ENCODE measurements around the gene KLHL3.
A peak's percentile ranks its signal among the peaks of the same experiment; 100 is the strongest.
"Not testable (repeated sequence)": the region's sequence is repeated elsewhere in the genome, so short reads cannot be mapped to it uniquely, and the experiment has no call there.

The KLHL3 gene

GRCh38 chr5:137735555-137736284 lies at the start of gene KLHL3:
KLHL3 (minus strand) TSS chr5:137736089; CDS start chr5:137735646, 443 bp downstream.
- DNase-seq, result peak; percentile 55 to 69

GRCh38 chr5:137782984-137783536 lies 47.2 kb upstream of the KLHL3 start:
- DNase-seq, result no peak

- DNase-seq, result no peak
These were observed 46.2 kb upstream of the KLHL3 start for GRCh38 chr5:137782055-137782454.

DNA sequence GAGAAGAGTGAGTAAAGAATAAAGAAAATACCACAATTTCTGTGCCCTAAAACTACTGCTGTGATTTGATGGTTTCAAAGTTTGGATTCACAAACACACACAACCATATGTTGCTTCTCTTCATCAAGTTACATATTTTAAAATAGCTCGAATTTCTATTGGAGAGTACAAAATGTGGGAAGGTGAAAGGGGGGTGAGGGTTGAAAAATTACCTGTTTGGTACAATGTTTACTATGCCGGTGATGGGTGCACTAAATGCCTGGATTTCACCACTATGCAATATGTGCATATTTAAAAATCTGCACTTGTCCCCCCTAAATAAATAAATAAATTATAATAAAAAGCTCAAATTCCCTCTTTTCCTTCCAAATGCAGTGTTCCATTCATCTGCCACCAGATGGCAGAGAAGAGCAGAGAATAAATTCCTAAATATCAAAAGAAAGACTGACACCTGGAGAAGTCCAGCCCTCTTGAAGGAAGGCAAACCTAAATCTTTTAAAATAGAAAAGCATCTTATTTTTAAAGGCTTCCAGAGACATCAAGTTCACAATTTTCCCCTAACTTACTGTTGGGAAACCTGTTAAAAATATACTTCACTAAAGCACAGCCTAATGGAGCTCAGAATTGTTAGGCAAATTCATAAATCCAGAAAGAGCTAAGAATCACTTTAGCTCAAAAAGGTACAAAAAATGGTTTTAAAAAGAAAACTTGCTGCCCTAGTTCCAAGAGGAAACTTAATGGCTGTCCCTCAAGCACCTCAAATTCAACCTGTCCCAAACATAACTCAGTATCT lies 43.1 kb upstream of the KLHL3 start:
- peak; percentile 4 to 7 for DNase-seq

DNA sequence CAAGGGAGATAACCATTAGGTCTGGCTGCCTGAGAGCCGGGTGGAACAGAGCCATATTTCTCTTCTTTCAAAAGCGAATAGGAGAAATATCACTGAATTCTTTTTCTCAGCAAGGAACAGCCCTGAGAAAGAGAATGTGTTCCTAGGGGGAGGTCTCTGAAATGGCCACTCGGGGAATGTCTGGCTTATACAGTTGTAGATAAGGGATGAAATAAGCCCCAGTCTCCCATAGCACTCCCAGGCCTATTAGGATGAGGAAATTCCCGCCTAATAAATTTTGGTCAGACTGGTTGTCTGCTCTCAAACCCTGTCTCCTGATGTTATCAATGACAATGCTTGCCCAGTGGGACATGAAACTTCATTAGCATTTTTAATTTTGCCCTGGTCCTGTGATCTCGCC lies 32.0 kb upstream of the KLHL3 start:
- not testable (repeated sequence) for DNase-seq

GRCh38 chr5:137761566-137761965 lies 25.7 kb upstream of the KLHL3 start:
- no peak for DNase-seq

DNA sequence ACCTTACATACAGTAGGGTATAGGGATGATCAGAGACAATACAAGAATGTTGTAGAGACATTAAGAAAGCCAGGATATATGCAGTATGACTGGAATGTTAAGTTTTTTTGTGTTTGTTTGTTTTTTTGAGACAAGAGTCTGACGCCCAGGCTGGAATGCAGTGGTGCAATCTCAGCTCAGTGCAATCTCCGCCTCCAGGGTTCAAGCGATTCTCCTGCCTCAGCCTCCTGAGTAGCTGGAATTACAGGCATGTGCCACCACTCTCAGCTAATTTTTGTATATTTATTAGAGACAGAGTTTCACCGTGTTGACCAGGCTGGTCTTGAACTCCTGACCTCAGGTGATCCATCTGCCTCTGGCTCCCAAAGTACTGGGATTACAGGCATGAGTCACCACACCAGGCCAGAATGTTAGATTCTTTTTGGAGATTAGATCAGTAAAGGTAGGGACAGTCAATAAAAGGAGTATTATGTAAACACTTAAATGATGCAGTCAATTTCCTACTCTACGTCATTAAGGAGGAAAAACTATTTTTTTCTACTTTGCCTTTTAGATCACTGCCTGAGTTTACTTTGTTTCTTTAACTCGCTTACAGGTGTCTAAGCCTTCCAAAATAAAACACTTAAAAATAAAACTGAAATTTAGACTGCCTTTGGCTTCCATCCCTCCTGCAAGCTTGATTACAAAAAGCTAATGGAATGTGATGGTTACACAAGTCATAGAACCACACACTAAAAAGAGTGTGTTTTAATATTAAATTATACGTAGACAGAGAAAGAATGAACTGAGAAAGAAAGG lies 25.0 kb upstream of the KLHL3 start:
- DNase-seq, result no peak

DNA sequence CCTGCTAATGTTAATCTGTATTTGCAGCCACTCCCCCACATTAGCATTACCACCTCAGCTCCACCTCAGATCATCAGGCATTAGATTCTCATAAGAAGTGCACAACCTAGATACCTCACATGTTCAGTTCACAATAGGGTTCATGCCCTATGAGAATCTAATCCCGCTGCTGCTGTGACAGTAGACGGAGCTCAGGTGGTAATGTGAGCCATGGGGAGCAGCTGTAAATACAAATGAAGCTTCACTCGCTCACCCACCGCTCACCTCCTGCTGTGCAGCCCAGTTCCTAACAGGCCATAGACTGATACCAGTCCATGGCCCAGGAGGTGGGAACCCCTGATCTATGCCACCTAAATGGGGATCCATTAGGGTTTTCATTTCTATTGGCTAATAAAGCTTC lies 24.4 kb upstream of the KLHL3 start:
- DNase-seq, result no peak

- no peak for DNase-seq
These were observed 22.9 kb upstream of the KLHL3 start for GRCh38 chr5:137758715-137759306.

DNA sequence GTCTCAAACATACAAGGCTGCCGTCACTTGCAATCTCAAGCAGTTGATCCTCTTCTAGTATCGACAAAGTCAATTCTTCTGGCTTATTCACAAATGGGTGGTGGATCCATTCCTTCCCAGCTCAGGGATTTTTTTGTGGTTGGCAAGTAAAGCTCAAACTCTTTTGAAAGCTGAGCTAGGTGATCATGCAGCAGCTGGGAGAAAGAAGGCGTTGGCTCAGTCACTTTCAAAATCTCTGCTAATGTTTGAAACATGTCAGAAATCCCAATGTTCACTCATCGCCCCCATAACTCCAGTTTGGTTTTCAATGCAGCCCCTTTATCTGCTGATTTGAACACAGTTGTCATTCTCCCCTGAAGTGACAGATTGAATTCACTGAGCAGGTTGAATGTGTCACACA lies 22.2 kb upstream of the KLHL3 start:
- DNase-seq, result no peak

DNA sequence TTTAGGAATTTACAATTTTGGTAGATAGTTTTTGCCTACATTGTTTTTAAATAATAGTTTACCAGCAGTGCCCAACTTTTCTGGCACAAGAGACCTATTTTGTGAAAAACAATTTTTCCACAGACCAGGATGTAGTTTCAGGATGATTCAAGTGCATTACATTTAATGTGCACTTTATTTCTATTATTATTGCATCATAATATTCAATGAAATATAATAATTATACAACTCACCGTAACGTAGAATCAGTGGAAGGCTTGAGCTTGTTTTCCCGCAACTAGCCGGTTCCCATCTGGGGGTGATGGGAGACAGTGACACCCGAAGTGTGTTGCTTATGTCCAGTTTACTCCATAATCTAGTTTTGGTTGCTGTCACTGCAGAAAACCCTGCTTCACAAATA lies 21.7 kb upstream of the KLHL3 start:
- DNase-seq, result no peak

DNA sequence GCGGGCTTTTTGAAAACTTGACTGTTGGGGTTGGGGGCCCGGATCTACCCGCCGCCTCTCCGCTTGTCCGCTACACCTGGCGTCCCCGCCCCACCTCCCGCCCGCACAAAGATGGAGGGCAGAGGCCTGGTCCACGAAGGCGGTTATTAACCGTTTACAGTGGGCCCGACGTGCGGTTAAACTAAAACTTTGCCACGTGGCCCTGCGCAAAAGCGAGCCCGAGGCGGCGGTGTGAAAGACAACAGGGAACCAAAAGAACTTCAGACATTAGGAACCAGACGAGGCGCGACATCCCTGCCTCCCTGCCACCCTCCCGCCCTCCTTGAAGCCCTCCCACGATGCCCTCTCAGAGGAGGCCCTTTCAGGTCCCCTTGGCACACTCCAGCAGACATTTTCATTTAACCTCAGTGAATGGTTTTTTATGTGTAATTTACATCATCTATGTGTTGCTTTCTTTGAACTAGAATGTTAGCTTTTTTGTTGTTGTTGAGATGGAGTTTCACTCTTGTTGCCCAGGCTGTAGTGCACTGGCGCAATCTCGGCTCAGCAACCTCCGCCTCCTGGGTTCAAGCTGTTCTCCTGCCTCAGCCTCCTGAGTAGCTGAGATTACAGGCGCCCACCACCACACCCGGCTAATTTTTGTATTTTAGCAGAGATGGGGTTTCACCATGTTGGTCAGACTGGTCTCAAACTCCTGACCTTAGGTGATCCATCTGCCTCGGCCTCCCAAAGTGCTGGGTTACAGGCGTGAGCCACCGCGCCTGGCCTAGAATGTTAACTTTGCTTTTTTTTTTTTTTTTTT lies 19.3 kb upstream of the KLHL3 start:
- no peak for DNase-seq

DNA sequence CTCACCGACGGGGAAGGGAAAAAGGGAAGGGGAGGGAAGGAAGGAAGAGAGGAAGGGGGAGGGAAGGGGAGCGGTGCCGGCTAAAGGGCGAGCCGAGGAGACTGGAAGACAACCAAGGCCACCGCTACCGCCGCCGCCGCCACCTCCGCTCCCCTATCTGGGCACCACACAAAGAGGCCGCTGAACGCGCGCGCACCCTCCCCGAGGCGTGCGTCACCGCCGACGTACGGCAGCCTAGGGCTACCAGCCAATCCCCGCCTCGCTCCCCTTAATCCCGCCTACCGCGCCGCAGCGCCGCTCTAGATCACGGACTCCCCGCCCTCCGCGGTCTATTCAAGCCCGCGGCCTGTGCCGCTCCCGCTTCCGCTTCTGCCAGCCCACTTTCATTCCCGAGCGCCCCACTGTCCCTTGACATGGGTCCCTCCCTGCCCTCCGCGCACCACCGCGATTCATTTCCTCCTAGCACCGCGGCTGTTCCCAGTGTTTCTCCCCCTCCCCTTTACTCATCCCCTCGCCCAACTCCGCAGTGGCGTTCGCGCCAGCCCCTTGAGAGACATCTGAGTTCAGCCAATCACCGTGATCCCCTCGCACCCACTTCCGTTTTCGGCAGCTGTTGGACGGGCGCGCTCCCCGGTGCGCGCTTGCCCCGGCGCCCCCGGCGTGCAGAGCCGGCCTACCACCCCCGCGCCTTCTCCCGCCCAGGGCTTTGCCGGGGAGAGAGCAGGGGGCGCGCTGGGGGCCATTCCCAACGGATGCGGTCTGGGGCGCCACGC lies 18.5 kb upstream of the KLHL3 start, which contains the start of gene HNRNPA0:
TSS of gene HNRNPA0 (minus strand) at position 176 of the 773 bp plus-strand sequence. CDS start 297 bp downstream, outside the sequence.
- peak; percentile 87 to 95 for DNase-seq

DNA sequence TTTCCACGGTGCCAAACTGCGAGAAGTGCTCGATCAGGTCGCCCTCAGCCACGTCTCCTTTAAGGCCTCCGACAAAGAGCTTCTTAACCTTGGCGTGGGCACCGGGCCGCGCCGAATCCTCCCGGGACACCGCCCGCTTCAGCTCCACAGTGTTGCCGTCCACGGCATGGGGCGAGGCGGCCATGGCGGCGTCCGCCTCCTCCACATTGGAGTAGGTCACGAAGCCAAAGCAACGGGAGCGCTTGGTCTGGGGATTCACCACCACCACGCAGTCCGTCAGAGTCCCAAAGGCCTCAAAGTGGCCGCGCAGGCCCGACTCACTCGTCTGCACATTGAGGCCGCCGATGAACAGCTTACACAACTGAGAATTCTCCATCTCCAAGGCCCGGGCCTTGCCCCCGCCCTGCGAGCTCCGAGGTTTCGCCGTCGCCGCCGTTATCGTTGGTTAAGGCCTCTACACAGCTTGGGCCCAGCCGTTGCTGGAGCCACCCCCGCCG lies 17.9 kb upstream of the KLHL3 start:
- no peak for DNase-seq

GRCh38 chr5:137752905-137753690 lies 17.2 kb upstream of the KLHL3 start:
- peak; percentile 1 to 5 for DNase-seq

DNA sequence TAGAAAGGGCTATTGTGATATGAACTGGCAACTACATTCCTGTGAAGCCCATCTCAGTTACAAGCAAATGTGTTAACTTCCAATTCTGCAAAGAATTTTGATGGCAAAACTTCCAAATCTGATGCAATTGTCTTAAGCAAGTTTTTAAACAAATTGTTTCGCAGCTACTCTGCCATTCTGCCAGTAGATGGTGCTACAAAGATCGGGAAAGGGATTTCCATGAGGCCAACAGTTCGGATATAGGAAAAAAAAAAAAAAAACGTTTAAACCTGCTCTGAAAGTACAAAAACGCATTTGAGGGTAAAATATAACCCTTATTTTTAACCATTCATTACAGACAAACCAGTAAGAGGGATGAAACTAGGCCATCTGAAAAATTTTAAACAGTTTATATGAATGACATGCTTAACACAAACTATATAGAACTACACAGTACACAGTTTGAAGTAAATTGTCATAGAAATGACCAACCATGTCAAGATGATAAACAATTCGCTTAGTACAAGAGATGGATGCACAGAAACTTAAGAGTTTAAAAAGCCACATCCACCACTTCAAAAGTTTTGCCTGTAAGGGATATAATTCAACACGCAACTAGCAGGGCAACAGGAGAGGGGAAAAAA lies 16.1 kb upstream of the KLHL3 start:
- DNase-seq, result peak in 1 of 2 experiments; percentile 29

GRCh38 chr5:137750436-137750835 lies 14.5 kb upstream of the KLHL3 start:
- DNase-seq, result no peak

GRCh38 chr5:137747848-137748247 lies 12.0 kb upstream of the KLHL3 start:
- DNase-seq, result no peak

DNA sequence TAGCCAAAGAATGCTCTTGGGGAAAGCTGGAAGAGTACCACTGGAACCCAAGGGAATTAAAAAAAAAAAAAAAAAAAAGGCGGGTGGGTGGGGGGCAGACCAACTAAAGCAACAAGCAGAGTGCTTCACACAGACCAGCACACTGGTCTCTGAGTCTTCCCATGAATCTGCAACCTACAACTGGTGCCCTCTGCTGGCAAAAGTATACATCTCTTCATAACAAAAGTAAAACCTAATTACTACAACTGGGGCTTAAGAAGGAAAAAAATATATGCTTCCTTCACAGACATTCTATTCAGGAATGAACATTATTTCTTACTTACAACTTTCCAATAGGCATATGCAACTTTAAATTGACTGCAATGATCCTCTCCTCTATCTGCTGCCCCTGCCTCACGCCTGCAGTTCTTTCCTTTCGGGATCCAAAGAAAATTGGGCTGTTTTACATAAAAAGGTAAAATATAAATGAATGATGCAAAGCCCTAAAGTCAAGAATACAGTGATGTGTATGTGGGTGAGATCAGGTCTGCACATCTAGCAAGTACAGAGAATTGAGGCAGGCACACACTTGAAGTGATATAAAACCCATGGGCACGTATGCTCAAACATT lies 7.2 kb upstream of the KLHL3 start:
- DNase-seq, result peak; percentile 60 to 65
